GM18870 (cell line): ENCODE measurements around the gene TMCC2.

Source experiments
- ATAC-seq: cut with Tn5 transposase; IDR thresholded peaks from one replicate; pipeline ENCODE4 v1.9.1; 2021; ENCODE audit warnings: moderate library complexity; ENCODE audit not compliant: unreplicated experiment

TMCC2 gene

DNA sequence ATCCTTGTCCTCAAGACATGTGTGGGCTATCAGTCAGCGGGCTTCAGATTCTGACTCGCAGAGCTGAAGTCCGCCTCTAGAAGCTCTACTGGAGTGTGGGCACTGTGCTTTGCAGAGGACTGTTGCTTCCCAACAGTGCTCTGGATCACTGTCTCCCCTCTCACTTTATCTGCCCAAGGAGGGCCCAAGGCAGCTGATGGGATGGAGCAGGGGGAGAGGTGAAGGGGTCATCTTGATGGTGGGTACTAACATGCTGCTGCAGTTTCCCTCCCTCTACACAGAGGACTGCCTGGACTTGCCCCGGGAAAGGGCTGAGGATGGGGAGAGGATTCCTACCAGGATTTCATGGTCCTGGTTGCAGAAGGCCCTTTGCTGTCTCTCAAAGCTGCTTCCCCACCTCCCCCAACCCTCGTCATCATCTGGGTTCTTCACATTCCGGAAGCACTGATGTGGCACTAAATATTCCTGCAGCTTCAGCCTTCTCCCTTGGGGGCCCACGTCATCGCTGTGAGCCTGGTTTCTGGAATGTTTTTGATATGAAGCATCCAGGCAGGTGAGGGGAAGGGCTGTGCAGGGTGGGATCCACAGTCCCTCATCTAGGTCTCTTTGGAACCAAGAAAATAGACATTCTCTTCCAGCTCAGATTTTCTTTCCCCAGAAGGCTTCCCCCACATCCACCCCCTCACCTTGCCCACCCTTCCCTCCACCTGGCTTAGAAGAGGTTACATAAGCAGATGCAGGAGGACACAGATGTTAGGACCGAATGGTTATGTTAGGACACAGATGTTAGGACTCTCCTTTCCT, 70.6 kb downstream of the TMCC2 start:
- ATAC-seq: no peak

DNA sequence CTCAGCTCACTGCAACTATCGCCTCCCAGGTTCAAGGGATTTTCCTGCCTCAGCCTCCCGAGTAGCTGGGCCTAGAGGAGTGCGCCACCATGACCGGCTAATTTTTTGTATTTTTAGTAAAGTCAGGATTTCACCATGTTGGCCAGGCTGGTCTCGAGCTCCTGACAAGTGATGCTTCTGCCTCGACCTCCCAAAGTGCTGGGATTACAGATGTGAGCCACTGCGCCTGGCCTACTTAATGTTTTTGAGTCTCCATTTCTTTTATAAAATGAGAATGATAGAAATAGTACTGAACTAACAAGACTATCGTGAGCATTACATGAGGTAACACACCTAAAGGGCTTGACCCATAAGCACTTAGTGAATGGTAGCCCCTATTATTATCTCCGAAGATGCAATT, 72.4 kb downstream of the TMCC2 start:
- ATAC-seq: no peak

DNA sequence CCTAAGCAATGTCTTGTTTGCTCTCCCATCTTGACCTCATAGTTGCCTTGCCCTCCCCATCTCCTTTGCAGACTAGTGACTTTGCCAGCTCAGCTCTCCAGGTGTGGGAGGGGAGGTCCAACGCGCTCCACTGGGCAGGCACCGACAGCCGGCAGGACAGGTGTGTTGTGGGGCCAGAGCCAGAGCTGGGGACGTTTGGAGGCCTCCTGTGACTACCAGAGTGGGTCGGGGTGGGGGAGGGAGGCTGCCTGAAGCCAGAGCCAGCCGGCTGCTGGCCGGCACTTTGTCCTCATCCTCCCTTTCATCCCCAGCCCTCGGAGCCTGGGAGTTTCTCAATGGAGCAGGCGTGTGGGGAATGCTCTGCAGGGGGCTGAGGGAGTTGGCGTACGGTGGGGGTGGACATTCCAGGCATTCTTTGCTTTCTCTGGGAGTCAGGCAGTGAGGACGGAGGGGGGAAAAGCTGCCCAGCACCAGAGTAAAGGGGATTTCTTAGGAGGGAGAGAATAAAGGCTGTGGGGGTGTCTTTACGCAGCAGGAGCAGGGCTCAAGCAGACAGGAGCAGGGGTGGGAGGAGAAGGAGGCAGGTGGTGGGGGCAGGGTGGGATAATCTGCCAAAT, 73.6 kb downstream of the TMCC2 start:
- ATAC-seq: no peak

DNA sequence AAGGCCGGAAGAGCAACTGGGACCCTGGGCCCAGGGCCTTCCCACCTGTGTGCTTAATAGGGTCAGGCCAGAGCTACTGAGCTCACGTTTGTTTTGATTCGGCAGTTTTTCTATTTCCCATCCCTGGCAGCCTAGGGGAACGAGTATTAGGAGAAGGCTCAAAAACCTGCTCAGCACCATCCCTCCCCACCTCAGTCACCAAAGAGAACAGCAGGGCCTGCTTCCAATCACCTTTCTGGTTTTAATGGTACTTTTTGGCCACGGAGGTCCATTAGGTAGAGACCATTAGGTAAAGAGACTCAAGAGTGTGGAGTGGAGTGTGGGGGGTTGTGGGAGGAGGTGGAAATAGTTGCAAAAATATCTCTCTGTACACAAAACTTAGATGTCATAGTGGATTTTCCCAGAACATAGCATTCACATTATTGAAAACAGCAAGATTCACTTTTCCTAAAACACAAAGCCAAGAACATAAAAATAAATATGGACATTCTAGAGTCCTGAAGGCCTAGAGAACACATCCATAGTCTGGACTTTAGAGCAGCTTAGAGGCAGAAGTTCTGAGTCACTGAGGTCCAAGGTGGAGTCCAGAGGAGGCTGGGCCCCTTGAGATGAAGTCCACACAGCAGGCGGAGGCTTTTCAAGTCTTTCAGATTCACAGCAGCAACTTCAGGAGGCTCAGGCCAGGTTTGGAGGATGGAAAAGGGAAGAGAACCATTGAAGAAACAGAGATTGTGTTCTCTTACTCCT, 74.3 kb downstream of the TMCC2 start:
- ATAC-seq: no peak

DNA sequence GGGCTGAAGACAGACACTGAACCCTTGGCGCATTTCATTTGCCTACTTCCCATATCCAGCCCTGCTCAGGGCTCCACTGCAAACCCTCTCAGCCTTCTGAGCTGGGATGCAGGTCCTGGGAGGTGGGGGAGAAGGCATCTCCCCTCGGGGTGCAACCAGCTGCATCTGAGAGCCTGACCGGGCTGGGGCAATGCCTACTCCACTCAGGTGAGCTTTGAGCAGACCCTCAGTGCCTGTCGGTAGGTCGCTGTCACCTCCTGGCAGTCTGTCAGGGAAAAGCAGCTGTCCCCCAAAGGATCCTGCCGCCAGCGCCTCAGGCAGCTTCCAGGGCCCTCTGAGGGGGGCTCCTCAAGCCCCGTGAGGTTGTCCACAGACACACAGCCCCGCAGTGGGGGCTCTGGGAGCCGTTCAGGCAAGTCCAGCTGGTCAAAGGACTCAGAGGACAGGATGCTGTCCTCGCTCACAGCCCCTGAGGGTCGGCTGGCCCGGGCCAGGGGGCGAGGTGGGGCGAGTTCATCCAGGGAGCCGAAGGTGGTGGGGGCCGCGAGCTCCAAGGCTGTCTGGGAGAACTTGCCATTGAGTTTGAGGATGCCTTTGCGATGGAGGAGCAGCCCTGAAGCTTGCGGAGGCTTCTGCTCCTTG, 75.6 kb downstream of the TMCC2 start:
- ATAC-seq: no peak

DNA sequence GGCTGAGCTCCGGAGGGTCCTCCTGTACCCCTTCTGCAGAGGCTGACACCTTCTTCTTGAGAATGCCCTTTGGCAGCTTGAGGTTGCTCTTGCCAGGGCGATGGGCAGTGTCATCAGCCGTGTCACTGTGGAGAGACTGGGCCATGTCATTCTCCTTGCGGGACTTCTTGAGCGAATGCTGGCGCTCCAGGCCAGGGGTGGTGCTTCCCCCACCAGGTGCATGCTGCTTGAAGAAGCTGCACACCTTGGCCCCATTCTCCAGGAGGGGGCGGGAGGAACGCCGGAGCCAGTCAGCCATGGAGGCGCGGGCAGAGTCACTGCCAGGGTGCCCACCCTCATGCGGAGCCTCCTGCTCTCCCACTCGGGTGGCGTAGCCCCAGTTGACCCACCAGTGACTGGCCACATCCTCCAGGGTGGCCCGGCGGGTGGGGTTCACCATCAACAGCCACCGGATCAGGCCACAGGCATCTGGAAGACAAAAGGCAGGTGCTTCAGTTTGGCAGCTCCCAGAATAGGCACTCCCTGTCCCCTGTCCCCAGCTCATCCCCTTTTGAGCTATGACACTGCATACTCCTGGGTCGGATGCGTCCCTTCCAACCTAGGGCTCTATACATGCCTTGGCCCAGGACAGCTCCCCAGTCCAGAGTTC, 76.4 kb downstream of the TMCC2 start:
- no peak for ATAC-seq

DNA sequence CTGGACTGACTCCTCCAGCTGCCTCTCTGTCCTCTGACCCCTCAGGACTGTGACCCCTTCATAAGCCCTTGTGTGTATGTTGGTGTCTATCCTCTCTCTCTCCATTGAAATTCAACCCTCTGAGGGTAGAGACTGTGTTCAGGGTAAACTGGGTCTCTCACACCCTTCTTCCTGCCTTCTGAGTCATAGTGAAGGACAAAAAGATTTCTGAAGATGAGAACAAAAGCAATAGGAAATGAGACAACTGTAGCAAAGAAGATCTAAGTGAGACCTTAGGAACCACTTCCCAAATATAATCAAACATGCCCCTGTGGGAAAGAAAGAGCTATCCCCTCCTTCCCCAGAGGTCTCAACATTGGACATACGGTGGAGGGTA, 76.9 kb downstream of the TMCC2 start:
- no peak for ATAC-seq

DNA sequence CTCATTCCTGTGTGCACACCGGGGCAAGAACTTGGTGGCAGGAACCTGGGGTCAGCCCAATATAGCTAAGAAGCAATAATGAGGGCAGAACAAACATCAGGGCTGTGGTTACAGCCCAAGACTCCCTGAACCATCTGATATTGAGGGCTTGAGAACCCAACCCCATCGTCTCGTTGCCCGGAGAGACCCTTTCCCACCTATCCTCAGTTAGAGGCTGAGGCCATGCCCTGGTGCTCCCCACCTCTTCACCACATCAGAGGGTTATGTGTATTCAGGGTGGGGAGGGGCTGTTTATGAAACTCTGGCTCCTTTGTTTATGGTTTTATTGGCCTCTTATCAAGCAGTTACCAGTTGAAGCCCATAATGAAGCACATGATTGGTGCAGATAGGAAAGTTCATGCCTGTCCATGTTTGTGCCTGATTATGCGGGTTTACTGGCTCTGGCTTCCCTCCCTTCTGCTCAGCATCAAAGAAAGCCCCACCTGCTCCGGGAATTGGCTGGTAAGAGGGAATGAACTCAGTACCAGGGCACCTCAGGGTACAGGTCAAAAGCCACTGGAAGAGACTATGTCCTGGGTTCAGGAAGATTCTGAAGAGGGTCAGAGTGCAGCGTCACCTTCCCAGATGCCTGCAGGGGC, 79.3 kb downstream of the TMCC2 start:
- ATAC-seq: no peak

DNA sequence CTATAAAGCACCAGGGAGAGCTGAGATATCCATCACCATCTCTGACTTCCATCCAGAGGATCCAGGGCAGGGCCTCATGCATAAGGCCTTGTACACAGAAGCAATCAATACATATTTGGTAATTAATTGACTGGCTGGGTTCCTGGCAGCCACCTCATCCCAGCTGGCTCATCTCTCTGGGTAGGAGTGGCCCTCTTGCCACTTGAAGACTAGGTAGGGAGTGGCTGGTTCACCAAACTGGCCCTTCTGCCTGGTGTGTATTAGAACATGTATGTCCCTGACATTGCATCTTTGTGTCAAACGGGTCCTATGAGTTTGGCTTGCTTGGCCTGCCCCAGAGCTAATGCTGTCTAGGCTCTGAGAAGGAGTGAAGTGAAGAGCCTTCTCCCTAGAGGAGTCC, 82.0 kb downstream of the TMCC2 start:
- ATAC-seq: no peak

DNA sequence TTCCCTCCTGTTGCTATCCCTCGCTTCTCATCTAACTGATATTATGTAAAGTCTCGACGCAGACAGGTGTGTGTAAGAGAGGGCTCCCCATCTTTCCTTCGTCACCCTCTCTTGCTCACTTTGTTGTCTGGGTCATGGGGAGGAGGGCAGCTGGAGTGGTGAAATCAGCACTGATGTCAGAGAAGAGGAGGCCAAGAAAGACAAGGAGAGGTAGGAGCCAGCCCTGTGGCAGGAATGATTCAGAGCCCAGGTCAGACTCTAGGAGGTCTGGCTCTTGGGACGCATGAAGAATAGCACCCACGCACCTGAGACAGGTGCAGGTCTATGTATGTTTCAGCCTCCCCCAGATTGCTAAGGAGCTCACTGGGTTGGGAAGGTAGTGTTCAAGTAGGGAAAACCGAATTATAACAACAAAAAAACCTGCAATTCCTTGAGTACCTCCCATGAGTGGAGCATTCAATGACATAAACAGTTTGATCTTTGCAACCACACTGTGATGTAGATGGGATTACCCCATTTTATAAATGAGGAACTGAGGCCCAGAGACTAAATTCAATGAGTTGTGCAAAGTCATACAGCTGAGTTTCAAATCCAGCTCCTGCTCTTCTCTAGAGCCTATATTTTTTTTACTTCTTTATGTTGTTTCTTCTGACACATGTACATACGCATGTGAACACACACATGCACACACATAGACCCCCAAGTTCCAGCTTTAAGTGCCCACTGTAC, 83.4 kb downstream of the TMCC2 start:
- no peak for ATAC-seq

DNA sequence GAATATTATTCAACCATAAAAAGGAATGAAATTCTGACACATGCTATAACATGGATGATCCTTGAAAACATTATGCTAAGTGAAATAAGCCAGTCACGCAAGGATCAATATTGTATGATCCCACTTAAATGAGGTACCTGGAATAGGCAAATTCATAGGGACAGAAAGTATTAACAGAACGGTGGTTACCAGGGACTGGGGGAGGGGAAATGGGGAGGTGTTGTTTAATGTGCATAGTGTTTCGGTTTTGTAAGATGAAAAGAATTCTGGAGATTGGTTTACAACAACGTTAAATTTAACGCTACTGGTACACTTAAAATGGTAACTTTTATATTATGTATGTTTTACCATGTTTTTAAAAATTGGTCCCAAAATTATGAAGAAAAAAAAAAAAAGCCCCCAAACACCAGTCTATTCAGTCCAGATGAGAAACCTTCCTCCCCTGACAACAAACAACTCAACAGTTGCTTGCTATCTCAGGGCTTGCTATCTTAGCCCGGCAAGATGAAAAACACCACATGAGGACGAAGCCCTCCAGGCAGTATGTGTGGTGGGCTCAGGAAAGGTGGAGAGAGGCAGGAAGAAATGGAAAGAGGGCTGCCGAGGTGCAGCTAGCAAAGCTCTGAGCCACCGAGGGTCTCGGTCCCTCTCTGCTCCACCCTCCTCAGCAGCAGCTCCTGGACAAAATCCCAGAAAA, 85.3 kb downstream of the TMCC2 start:
- ATAC-seq: no peak

DNA sequence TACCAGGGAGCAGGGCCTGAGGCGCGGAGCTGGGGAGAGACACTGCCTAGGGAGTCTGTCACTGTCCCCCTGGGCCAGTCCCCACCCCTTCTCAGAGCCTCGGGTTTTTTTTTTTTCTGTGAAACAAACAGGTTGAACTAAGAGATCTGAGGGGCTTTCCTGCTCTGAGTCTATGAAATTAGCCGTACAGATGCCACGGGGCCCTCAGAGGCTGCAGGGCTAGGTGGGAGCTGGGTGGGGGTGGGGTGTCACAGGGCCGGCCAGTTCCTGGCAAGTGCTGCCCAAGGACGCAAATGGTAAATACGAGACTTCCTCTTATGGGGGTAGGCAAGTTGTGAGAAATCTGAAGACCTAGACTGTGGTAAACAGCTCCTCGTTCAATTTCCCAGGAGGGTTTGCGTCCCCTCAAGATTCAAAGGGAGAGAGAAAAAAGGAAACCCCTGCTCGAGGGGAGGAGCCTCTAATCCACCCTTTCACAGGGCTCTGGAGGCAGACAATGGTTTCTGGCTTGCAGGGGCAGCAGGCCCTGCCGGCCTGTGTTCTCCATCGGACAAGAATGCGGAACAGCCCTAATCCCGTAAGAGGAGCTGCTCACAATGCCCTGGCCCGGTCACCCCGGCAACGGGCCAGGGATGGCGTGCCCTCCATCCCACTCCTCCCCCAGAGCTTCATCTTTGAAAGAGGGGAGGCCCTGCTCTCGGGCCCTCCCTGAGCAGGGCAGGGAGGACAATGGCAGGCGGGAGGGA, 86.0 kb downstream of the TMCC2 start:
- no peak for ATAC-seq

DNA sequence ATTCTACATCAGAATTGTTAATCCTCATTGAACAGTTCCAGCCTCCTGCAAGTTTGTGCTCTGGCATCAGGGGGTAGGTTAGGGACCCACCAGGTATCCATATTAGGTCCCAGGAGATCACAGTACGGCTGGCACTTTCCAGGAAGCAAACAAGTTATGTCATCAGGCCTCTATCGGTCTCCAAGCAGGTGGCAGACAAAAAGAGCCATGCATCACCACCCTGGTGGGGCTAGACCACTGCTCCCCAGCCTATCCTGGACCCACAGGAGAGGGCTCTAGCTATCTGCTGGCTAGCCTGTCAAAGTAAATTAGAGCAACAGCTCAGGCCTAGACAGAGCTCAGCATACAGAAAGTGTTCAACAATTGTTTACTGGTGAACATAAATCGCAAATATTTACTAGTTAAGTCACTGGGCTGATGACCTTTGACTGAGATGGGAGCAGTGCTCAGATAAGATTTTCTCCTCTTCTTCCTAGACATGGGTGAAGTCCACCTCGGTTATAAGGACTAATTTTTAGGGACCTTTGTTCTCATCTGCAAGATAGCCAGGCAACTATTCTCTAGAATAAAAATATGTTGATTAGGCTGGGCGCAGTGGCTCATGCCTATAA, 87.4 kb downstream of the TMCC2 start:
- no peak for ATAC-seq

DNA sequence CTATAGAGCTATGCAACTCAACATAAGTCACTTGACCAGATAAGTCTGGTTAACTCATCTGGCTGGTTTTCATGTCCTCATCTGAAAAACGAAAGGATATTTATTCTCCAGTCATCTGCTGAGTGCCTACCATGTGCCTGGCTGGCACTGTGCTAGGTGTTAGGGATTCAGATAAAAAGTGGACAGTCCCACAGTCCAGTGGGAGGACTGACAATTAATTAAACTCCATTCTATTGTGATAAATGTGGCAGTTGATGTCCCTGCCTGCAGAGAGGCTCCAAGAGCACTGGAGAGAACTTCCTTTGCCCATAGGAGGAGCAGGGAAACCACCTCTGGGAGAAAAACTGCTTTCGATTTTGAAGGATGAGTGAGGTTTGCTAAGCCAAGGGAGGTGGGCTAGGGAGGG, 88.4 kb downstream of the TMCC2 start:
- no peak for ATAC-seq

DNA sequence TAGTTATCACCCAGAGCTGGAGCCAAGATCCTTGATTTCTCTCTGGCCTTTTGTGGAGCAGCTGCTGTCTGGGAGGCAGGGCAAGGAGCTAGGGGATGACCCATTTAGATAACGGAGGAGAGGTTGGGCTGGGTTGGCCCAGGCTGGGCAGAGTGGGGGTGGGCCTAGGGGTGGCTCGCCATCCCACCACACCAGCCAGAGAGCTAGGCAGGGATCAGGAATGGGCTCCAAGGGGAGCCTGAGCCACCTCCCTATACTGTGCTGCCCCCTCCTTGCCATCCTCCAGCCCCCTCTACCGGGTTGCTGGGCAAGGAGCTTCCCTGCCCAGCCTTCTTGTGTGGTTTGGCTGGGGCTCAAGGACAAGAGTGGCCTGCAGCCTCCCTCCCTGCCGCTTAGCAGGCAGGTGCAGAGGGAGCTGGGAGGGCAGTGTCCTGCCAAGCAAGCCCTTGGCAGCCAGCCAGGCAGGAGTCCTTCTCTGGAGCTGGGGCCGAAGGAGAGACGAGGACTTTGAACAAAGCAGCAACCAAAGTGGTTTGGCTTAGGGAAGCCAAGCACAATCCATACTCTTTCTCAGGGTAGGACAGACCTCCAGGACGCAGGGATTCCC, 89.7 kb downstream of the TMCC2 start:
- no peak for ATAC-seq

DNA sequence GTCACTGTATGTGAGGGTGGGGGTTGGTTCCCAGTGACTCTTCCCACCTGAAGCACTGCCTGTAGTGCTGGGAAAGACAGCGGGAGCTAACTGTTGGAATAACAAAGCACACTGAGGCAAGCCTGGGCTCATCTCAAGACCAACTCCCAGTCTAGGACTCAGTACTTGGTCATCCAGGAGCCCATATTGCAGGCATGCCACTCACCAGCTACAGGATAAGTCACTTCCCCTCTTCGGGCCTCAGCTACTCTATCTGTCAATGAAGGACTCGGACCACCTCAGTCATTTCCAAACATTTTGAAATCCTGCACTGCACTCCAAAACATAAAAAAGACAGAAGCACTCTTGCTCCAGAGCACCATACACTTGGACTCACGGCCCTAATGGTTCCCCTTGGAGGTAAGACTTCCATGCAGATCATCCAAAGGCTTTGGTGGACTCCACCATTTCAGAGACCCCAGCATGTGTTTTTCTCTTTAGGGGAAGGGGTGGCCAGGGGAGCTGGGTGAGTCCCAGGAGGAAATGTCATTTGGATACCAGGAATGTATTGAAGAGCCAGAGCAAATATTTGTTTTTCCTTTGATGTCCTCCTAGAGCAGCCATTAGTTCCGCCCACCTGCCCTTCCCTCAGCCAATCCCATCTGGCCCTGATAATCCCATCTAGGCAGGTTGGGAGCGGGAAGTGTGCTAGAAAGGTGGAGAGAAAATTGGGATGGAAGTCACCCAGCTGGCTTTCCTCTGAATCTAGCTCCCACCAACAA, 90.7 kb downstream of the TMCC2 start:
- no peak for ATAC-seq
